ENCODE data around the gene GOLGB1.
A peak's percentile ranks its signal among the peaks of the same experiment; 100 is the strongest.

Gene GOLGB1

GRCh38 chr3:121667333-121667732 is 82.2 kb downstream of the GOLGB1 start:
- FAIRE-seq: no peak
- no peak for DNase-seq (ENCODE audit: insufficient read length)
- TF ChIP-seq TAF1 (IDR thresholded peaks at IDR 0.05; ENCODE audit: borderline replicate concordance, low read depth, low read length) (no peak), POLR2A (IDR thresholded peaks at IDR 0.05; ENCODE audit: low read depth, low read length) (no peak), POLR2AphosphoS5 (IDR thresholded peaks at IDR 0.05; ENCODE audit: low read depth, low read length) (no peak)

- TF ChIP-seq POLR2AphosphoS5 (IDR thresholded peaks at IDR 0.05; ENCODE audit: low read depth, low read length): no peak
- no peak for TF ChIP-seq POLR2A (IDR thresholded peaks at IDR 0.05; ENCODE audit: low read depth, low read length)
- no peak for TF ChIP-seq TAF1 (IDR thresholded peaks at IDR 0.05; ENCODE audit: borderline replicate concordance, low read depth, low read length)
- FAIRE-seq: no peak
- no peak for DNase-seq (ENCODE audit: insufficient read length)
Observed at GRCh38 chr3:121665488-121665887, 84.1 kb downstream of the GOLGB1 start.

DNA sequence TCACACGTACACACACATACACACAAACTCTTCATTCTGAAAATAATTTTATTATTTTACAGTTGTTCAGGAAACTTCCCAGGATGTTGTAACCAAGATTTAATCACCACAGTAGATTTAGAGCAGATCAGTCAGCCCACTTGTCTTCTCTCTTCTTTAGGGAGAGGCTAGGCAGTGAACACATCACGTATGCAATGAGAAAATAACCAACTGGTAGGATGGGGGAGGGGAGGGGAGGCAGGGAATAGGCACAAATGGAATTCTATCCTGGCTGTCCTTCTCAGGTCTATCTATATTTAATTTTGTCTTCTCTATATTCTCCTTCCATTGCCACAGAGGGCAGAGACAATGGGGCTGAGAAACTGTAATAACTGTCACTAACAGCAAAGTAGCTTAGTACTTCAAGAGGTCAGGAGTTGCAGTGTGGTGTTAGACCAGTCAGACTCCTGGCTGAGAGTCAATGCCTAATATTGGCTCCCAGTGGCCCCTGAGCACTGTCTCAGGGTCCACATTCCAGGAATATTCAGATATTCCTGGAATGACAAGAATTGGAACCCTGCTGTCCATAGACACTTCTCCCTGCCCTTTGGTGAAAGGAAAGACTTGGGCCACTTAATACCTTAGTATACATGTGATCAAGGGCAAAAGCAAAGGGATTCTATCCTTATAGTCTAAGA is 86.2 kb downstream of the GOLGB1 start:
- TF ChIP-seq POLR2A (IDR thresholded peaks at IDR 0.05; ENCODE audit: low read depth, low read length): no peak
- TF ChIP-seq TAF1 (IDR thresholded peaks at IDR 0.05; ENCODE audit: borderline replicate concordance, low read depth, low read length): no peak
- TF ChIP-seq POLR2AphosphoS5 (IDR thresholded peaks at IDR 0.05; ENCODE audit: low read depth, low read length): no peak
- FAIRE-seq (no peak), DNase-seq (ENCODE audit: insufficient read length) (no peak)

DNA sequence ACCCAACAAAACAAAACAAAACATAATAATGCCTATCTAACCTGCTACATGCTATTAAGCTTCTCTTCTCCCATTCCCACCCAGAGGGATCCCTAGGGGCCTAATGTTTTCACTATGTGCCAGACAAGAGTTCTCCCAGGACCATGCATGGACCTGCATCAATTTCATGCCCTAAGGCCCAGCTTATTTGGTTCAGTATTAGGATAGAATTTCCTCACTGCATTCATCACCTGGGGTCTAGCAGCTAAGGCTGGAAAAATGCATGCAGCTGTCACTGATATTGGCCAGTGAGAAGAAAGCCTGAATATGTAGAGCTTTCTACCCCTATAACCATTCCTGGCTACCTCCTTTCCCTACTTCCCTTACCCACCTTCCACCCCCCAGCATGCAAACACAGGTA is 86.8 kb downstream of the GOLGB1 start:
- no peak for FAIRE-seq
- TF ChIP-seq POLR2AphosphoS5 (IDR thresholded peaks at IDR 0.05; ENCODE audit: low read depth, low read length) (no peak), POLR2A (IDR thresholded peaks at IDR 0.05; ENCODE audit: low read depth, low read length) (no peak), TAF1 (IDR thresholded peaks at IDR 0.05; ENCODE audit: borderline replicate concordance, low read depth, low read length) (no peak)
- DNase-seq (ENCODE audit: insufficient read length): no peak

DNA sequence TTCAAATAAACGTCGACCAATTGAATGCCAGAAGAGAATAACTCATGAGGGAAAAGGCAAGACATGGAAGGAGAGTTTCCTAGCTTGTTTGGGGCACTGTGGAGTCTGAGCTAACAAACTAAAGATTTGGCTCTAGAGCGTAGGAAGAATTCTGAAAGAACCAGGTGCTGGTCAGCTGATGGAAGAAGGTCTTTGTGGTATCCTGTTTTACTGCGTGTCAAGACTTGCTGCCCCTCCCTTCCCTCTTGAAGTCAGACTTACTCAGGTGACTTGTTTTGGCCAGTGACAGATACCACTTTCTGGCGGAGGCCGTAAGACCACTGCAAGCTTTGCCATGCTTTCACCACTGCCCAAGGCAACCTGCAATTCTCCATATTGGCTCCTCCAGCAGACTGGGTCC is 88.2 kb downstream of the GOLGB1 start:
- DNase-seq (ENCODE audit: insufficient read length) (no peak), FAIRE-seq (no peak)
- TF ChIP-seq POLR2A (IDR thresholded peaks at IDR 0.05; ENCODE audit: low read depth, low read length) (no peak), POLR2AphosphoS5 (IDR thresholded peaks at IDR 0.05; ENCODE audit: low read depth, low read length) (no peak), TAF1 (IDR thresholded peaks at IDR 0.05; ENCODE audit: borderline replicate concordance, low read depth, low read length) (no peak)

DNA sequence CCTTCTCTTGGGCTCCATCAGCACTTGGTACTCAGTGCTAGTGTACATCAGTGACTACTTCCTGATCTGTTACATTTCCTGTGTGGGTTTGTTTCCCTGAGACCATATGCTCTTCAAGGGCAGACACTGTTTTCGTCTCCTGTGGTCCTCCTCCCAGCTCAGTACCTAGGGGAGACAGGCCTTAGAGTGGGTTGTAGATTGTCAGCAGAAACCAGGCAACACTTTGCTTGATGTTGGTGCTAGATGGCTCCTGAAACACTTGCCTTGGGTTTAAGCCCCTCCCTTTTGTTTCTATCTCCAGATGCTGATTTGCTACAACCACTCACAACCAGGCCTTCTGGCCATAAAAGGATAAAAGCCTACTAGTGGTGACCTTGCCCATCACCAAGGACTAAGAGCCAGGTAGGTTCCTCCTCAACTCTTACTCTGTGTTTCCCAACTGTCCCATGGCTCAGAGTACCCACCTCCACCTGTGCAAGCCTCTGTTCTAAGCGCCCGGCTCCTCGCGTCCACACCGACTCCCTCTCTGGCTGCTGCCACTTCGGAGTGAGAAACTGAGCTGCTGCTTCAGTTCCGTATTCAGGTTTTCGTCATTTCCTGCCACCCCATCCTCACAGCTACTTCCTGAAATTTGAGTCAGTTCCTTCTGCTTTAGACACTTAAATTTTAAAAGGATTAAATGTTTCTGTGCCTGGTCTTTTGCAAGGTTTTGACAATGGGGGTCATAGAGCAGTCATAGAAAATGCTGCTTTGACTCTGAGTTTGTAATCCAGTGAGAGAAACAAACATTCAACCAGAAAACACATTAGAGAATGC is 89.0 kb downstream of the GOLGB1 start, which contains the start of gene HCLS1:
HCLS1 (minus strand) TSS at position 548 of the 816 bp plus-strand sequence. CDS start 2,556 bp downstream, outside the sequence.
- FAIRE-seq (peak; percentile 98), DNase-seq (ENCODE audit: insufficient read length) (peak; percentile 34)
- TF ChIP-seq TAF1 (IDR thresholded peaks at IDR 0.05; ENCODE audit: borderline replicate concordance, low read depth, low read length) (peak; percentile 98), POLR2A (IDR thresholded peaks at IDR 0.05; ENCODE audit: low read depth, low read length) (peak; percentile 99), POLR2AphosphoS5 (IDR thresholded peaks at IDR 0.05; ENCODE audit: low read depth, low read length) (peak; percentile 99)

- TF ChIP-seq TAF1 (IDR thresholded peaks at IDR 0.05; ENCODE audit: borderline replicate concordance, low read depth, low read length) (no peak), POLR2AphosphoS5 (IDR thresholded peaks at IDR 0.05; ENCODE audit: low read depth, low read length) (no peak), POLR2A (IDR thresholded peaks at IDR 0.05; ENCODE audit: low read depth, low read length) (no peak)
- DNase-seq (ENCODE audit: insufficient read length) (no peak), FAIRE-seq (peak; percentile 33)
Observed at GRCh38 chr3:121659586-121659985, 90.0 kb downstream of the GOLGB1 start.

GRCh38 chr3:121658716-121659435 is 90.7 kb downstream of the GOLGB1 start:
- DNase-seq (ENCODE audit: insufficient read length): no peak
- FAIRE-seq: peak; percentile 5
- no peak for TF ChIP-seq TAF1 (IDR thresholded peaks at IDR 0.05; ENCODE audit: borderline replicate concordance, low read depth, low read length)
- no peak for TF ChIP-seq POLR2AphosphoS5 (IDR thresholded peaks at IDR 0.05; ENCODE audit: low read depth, low read length)
- no peak for TF ChIP-seq POLR2A (IDR thresholded peaks at IDR 0.05; ENCODE audit: low read depth, low read length)

DNA sequence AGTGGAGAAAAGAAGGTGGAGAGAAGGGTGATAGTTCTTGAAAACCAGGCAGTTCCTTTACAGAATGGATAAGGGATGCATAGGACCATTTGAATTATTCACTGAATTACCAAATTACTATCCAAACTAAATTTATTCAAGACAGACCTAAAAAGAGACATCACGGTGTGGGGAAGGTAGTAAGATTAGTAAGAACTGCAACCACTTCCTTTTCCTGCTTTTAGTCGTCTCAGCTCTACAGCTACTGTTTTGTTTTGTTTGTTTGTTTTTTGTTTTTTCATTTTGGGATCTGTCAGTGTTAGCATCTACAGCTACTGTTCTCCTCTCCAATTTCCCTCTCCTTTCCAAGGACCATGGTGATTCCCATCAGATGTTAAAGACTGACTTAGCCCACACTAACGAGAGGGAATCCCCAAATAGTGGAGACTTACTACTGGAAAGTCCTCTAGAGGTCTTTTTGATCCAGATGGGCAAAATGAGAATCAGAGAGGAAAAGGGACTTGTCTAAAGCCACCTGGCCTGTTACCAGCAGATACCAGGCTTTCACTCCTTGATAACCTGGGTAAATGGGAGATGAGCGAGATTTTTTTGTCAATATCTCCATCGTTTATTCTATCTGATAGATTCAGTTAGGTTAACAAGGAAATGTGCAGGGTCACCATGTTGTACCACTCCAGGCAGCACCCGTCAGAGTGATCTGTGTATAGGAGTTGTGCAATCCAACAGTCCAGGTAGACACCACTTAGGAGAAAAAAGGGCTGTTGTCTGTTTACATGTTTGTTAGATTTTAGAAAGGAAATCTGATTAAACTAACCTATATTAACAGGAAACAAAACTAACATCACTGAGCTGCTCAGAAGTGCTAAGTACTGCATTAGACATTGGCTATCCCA is 94.8 kb downstream of the GOLGB1 start:
- peak; percentile 78 for FAIRE-seq
- DNase-seq (ENCODE audit: insufficient read length): no peak
- TF ChIP-seq TAF1 (IDR thresholded peaks at IDR 0.05; ENCODE audit: borderline replicate concordance, low read depth, low read length) (no peak), POLR2AphosphoS5 (IDR thresholded peaks at IDR 0.05; ENCODE audit: low read depth, low read length) (no peak), POLR2A (IDR thresholded peaks at IDR 0.05; ENCODE audit: low read depth, low read length) (no peak)

DNA sequence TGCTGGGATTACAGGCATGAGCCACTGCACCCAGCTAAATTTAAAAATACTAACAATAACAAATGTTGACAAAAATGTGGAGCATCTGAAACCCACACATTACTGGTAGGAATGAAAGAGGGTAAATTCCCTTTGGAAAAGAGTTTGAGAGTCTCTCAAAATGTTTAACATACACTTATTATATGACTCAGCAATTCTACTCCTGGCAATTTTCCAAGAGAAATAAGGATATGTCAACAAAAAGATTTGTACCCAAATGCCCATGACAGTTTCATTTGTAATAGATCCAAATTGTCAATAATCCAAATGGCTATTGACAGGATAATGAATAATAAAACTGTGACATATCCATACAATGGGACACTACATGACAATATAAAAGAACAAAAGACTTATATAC is 97.9 kb downstream of the GOLGB1 start:
- no peak for FAIRE-seq
- no peak for DNase-seq (ENCODE audit: insufficient read length)
- TF ChIP-seq TAF1 (IDR thresholded peaks at IDR 0.05; ENCODE audit: borderline replicate concordance, low read depth, low read length): no peak

All from GM12892 (cell line).